HepG2 (cell line): ENCODE measurements around the gene ELF2. TPM values are rescaled to one million over a fixed set of nuclear protein-coding genes. Genes with fewer than 3 reads are reported as not detected.
A peak's percentile ranks its signal among the peaks of the same experiment; 100 is the strongest.

Source experiments
- AKAP8 ChIP-seq: sonication (generic); formaldehyde crosslinking; IDR thresholded peaks from 2 replicates; pipeline ENCODE4 v1.5.1; 2020; ENCODE audit warnings: mild to moderate bottlenecking, missing genetic modification reagents
- DR1 ChIP-seq: sonication (generic); formaldehyde crosslinking; IDR thresholded peaks from 2 replicates; pipeline ENCODE4 v1.8.0; 2021; ENCODE audit warnings: mild to moderate bottlenecking, missing genetic modification reagents, inconsistent platforms
- GPBP1L1 ChIP-seq: sonication (generic); formaldehyde crosslinking; IDR thresholded peaks from 2 replicates; pipeline ENCODE4 v1.5.0; 2020; ENCODE audit warnings: mild to moderate bottlenecking, missing genetic modification reagents
- HHEX ChIP-seq: IDR thresholded peaks from 2 replicates; pipeline ENCODE4 v1.6.1; 2016; ENCODE audit warnings: control low read depth
- HNRNPUL1 ChIP-seq: fragments of 200-400 bp; formaldehyde crosslinking; IDR thresholded peaks from 2 replicates; pipeline ENCODE4 v1.6.1; 2017; ENCODE audit warnings: low read depth, mild to moderate bottlenecking, low read length, moderate library complexity
- KLF6 ChIP-seq: IDR thresholded peaks from 2 replicates; pipeline ENCODE4 v1.8.0; 2016; ENCODE audit warnings: missing biosample characterization, missing genetic modification reagents
- MAFK ChIP-seq, 2 experiments: IDR thresholded peaks in 1 of 2; conservative IDR thresholded peaks in 1 of 2; 2 replicates each; pipeline ENCODE4 v1.6.1; 2011; ENCODE audit warnings: improper control_type of control experiment in 2 of 2, low read length in 2 of 2
- NBN ChIP-seq: fragments of 450-650 bp; conservative IDR thresholded peaks from 2 replicates; pipeline ENCODE4 v1.6.1; 2017
- PITX1 ChIP-seq: sonication (generic); formaldehyde crosslinking; IDR thresholded peaks from 2 replicates; pipeline ENCODE4 v1.5.1; 2020; ENCODE audit warnings: mild to moderate bottlenecking, missing genetic modification reagents
- TAF15 ChIP-seq: fragments of 200-400 bp; formaldehyde crosslinking; IDR thresholded peaks from one replicate; pipeline ENCODE4 v1.6.1; 2018; ENCODE audit warnings: mild to moderate bottlenecking, low read depth, low read length; ENCODE audit not compliant: poor library complexity, severe bottlenecking
- TBX2 ChIP-seq: sonication (generic); formaldehyde crosslinking; IDR thresholded peaks from 2 replicates; pipeline ENCODE4 v1.5.0; 2020; ENCODE audit warnings: missing genetic modification reagents, mild to moderate bottlenecking, borderline replicate concordance
- TGIF2 ChIP-seq: IDR thresholded peaks from 2 replicates; pipeline ENCODE4 v1.6.1; 2016; ENCODE audit warnings: control low read depth, missing compliant biosample characterization
- THRA ChIP-seq: sonication (generic); formaldehyde crosslinking; IDR thresholded peaks from 2 replicates; pipeline ENCODE4 v1.4.0; 2020; ENCODE audit warnings: missing genetic modification reagents, borderline replicate concordance
- ZBTB34 ChIP-seq: sonication (generic); formaldehyde crosslinking; IDR thresholded peaks from 2 replicates; pipeline ENCODE4 v1.8.0; 2022; ENCODE audit warnings: mild to moderate bottlenecking, missing genetic modification reagents
- ZBTB49 ChIP-seq: sonication (generic); formaldehyde crosslinking; IDR thresholded peaks from 2 replicates; pipeline ENCODE4 v1.4.0; 2020; ENCODE audit warnings: missing genetic modification reagents, borderline replicate concordance
- ZNF136 ChIP-seq: sonication (generic); formaldehyde crosslinking; IDR thresholded peaks from 2 replicates; pipeline ENCODE4 v1.8.1; 2022; ENCODE audit warnings: low read depth, mild to moderate bottlenecking, moderate library complexity, missing genetic modification reagents
- ZNF253 ChIP-seq: sonication (generic); formaldehyde crosslinking; IDR thresholded peaks from 2 replicates; pipeline ENCODE4 v1.8.0; 2022; ENCODE audit warnings: mild to moderate bottlenecking, missing genetic modification reagents, borderline replicate concordance
- ZNF570 ChIP-seq: sonication (generic); formaldehyde crosslinking; IDR thresholded peaks from 2 replicates; pipeline ENCODE4 v1.4.0; 2020; ENCODE audit warnings: mild to moderate bottlenecking, missing genetic modification reagents, borderline replicate concordance
- ZNF678 ChIP-seq: sonication (generic); formaldehyde crosslinking; IDR thresholded peaks from 2 replicates; pipeline ENCODE4 v1.4.0; 2020; ENCODE audit warnings: mild to moderate bottlenecking, missing genetic modification reagents
- ZNF746 ChIP-seq: sonication (generic); formaldehyde crosslinking; IDR thresholded peaks from 2 replicates; pipeline ENCODE4 v1.8.0; 2022; ENCODE audit warnings: mild to moderate bottlenecking, missing genetic modification reagents
- polyA plus RNA-seq, 8 experiments: library from polyadenylated mRNA; depleted of rRNA in 3 of 8; stranded (reverse) in 7 of 8; unstranded in 1 of 8; fragments of >200 nt; fragmentation: Illumina TruSeq in 4 of 8; extraction: Trizol in 4 of 8; gene quantifications; 2 replicates each; pipeline versions ENCODE4 v1.2.1 to v1.2.3, GENCODE V29; 2011 to 2016; ENCODE audit warnings: low read depth in 4 of 8, missing spikeins in 1 of 8, mixed read lengths in 1 of 8; ENCODE audit not compliant: insufficient read depth in 1 of 8
- total RNA-seq, 5 experiments: library from RNA; depleted of rRNA; stranded (reverse); fragments of >200 nt; fragmentation: Illumina TruSeq; extraction: Trizol; gene quantifications; 2 replicates each; pipeline ENCODE4 v1.2.3, GENCODE V29; 2016; ENCODE audit warnings: low read depth in 1 of 5

ELF2 gene
- total and polyA plus RNA-seq, 2 of the 13 experiments (the other 11 are each of a cell fraction or from before 2014, with no cell fraction given) = 28.6 to 35.4 TPM

DNA sequence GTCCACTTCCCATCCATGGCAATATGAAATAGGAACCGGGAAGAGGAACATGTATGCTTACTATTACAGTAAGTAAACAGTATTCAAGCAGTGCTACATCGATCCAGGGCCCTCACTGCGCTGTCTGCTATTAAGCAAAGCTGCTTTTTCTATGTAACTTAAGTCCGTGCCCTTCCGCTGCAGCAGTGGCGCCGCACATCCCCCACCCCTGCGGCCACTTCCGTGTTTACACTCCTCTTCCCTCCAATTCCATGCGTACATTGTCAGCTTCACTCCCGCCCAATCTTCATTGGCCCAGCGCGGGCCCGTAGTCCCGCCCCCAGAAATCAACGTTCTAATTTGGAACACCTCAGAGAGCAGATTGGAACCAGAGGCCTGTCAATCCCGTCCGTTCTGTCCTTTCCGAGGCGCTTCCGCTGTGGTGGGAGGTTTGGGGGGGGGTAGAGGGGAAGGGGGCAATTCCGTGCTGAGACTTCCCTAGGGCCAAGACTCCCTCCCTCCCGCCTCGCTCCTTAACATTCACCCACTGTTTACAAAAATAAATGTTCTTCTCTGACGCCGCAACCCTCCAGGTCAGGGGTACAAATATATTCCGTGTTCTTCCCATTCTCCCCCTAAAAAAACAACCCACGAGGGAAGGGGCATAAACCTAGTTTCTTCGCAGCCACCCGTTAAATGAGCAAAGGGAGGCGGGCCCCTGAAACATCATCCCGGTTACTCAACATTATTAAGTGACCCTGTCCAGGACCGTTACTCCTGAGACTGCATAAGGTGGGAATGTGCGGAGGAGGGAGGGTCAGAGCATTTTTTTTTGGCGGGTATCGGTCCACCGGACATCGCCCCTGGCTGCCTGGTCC, 94.0 kb downstream of the ELF2 start (continued):
- TF ChIP-seq THRA (CRISPR knock-in tag) (0 out of 2 replicates have a peak, but pooled peaks have one; percentile 31), ZNF570 (CRISPR knock-in tag) (no peak), TAF15 (no peak), ZNF136 (CRISPR knock-in tag) (0 out of 2 replicates have a peak, but pooled peaks have one; percentile 18), GPBP1L1 (CRISPR knock-in tag) (no peak), ZBTB49 (CRISPR knock-in tag) (no peak), NBN (no peak), TBX2 (CRISPR knock-in tag) (peak; percentile 62), ZBTB34 (no peak; the same call in 1 of the 2 replicates), ZNF678 (CRISPR knock-in tag) (no peak), MAFK (conservative IDR thresholded peaks at IDR 0.05 in 1 of 2, IDR thresholded peaks at IDR 0.05 in 1 of 2; ENCODE audit: low read length in 2 of 2) (no peak), HHEX (CRISPR knock-in tag) (peak; percentile 61; the same call in 1 of the 2 replicates), ZNF253 (CRISPR knock-in tag) (no peak), DR1 (CRISPR knock-in tag) (peak; percentile 14; the same call in 1 of the 2 replicates), PITX1 (CRISPR knock-in tag) (peak; percentile 80; the same call in 1 of the 2 replicates), TGIF2 (peak; percentile 97), HNRNPUL1 (no peak), AKAP8 (CRISPR knock-in tag) (no peak), KLF6 (CRISPR knock-in tag) (no peak), ZNF746 (CRISPR knock-in tag) (peak; percentile 53; the same call in 1 of the 2 replicates)
